AG10803 (cell line): Measurements from ENCODE around the gene CD200R1.

Source experiments
- DNase-seq: peaks from one replicate; pipeline ENCODE4 v3.0.0; 2010; ENCODE audit warnings: low read depth
- H3K4me3 ChIP-seq: 2 replicates; pipeline ENCODE4 v1.5.1; 2011; ENCODE audit warnings: mild to moderate bottlenecking, low read length, control low read depth
- TF ChIP-seq, protein P1 (sequence below): conservative IDR thresholded peaks from 2 replicates; pipeline ENCODE4 v1.5.1; 2011; ENCODE audit warnings: mild to moderate bottlenecking, low read length, control low read depth, inconsistent platforms

Gene CD200R1

DNA sequence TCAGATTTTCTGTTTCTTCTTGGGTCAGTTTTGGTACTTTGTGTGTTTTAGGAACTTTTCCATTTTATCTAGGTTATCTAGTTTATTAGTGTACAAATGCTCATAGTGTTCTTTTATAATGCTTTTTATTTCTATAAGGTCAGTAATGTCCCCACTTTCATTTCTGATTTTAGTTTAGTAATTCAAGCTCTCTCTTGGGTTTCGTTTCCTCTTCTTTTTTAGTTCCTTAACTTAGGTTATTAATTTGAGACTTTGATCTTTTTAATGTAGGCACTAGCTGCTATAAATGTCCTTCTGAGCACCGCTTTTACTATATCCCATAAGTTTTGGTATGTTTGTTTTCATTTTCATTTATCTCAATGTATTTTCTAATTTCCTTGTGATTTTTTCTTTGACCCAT lies 101.3 kb downstream of the CD200R1 start:
- H3K4me3 ChIP-seq = no peak overlapping the region
- TF ChIP-seq, protein P1, sequence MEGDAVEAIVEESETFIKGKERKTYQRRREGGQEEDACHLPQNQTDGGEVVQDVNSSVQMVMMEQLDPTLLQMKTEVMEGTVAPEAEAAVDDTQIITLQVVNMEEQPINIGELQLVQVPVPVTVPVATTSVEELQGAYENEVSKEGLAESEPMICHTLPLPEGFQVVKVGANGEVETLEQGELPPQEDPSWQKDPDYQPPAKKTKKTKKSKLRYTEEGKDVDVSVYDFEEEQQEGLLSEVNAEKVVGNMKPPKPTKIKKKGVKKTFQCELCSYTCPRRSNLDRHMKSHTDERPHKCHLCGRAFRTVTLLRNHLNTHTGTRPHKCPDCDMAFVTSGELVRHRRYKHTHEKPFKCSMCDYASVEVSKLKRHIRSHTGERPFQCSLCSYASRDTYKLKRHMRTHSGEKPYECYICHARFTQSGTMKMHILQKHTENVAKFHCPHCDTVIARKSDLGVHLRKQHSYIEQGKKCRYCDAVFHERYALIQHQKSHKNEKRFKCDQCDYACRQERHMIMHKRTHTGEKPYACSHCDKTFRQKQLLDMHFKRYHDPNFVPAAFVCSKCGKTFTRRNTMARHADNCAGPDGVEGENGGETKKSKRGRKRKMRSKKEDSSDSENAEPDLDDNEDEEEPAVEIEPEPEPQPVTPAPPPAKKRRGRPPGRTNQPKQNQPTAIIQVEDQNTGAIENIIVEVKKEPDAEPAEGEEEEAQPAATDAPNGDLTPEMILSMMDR = no peak
- DNase-seq = no peak

DNA sequence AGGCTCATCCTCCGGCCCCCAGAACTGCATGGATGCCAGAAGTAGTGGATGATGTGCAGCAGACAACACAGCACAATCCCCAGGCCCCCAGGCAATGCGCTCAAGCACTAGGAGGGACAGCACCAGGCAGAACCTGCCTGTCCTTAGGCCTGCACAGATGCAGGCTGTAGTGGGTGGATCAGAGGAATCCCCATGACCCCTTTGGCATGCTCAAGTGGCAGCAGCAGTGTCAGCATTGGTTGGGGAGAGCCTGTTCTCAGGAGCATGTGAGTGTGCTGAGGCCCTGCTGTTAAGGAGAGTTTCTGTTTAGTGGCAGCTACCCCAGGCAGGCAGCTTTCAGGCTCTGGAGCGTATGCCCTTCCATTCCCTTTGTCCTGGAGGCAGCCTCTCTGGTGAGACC lies 103.2 kb downstream of the CD200R1 start:
- TF ChIP-seq, protein P1 = no peak
- H3K4me3 ChIP-seq = no peak overlapping the region
- no peak for DNase-seq
